ENCODE measurements around the gene DBR1. TPM values are rescaled to one million over a fixed set of nuclear protein-coding genes. Genes with fewer than 3 reads are reported as not detected.

Gene DBR1
- total RNA-seq, 4 donors from 2014 or later, result 10.3 to 15.8 (median 13.2) TPM

GRCh38 chr3:138119423-138119766, 55.3 kb downstream of the DBR1 start:
- TF ChIP-seq, protein P1, sequence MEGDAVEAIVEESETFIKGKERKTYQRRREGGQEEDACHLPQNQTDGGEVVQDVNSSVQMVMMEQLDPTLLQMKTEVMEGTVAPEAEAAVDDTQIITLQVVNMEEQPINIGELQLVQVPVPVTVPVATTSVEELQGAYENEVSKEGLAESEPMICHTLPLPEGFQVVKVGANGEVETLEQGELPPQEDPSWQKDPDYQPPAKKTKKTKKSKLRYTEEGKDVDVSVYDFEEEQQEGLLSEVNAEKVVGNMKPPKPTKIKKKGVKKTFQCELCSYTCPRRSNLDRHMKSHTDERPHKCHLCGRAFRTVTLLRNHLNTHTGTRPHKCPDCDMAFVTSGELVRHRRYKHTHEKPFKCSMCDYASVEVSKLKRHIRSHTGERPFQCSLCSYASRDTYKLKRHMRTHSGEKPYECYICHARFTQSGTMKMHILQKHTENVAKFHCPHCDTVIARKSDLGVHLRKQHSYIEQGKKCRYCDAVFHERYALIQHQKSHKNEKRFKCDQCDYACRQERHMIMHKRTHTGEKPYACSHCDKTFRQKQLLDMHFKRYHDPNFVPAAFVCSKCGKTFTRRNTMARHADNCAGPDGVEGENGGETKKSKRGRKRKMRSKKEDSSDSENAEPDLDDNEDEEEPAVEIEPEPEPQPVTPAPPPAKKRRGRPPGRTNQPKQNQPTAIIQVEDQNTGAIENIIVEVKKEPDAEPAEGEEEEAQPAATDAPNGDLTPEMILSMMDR (IDR thresholded peaks at IDR 0.05; ENCODE audit: low read depth), result no peak

DNA sequence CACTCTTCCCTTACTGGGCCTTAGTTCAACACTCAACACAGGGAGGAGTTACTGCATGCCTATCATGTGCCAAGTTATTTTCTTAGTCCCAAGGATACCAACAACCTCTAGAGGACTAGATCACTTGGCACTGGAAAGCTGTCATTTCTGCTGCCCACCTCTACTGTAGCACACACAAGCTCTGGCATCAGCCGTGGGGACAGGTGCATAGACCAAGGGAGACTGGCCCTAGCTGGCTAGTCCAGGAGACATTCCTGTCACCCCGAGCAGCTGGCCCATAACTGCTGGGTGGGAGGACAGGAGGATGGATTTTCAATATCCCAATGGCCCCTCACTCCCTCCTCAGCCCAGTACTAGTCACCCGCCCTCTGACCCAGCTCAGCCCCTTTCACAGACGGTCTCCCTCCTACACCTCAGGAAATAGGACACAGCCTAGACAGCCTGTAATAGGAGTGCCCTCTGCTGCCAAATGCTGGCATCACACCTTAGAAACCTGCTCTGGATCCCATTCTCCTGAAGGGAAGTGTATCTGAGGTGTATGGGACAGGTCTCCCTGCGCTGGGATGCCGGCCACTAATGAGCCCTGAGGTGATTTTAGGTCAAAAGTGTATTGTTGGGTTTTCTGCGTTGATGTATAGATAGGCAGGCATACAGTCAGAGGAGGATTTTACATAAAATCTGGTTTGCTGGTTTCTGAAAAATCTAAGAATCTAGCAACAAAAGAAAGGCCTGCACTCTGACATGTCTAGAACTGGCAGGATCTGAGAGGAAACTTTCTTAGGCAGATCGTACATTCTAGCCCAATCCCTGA, 55.9 kb downstream of the DBR1 start:
- TF ChIP-seq, protein P1 (IDR thresholded peaks at IDR 0.05; ENCODE audit: low read depth), result no peak

- TF ChIP-seq, protein P1 (IDR thresholded peaks at IDR 0.05; ENCODE audit: low read depth), result no peak
These were observed 59.4 kb downstream of the DBR1 start, which contains the start of gene DZIP1L for GRCh38 chr3:138114988-138115971. TSS of gene DZIP1L (minus strand) at chr3:138115608. CDS start at chr3:138103971, 11,637 bp downstream.

- TF ChIP-seq, protein P1 (IDR thresholded peaks at IDR 0.05; ENCODE audit: low read depth), result no peak
These were observed 60.2 kb downstream of the DBR1 start for GRCh38 chr3:138114431-138114918.

GRCh38 chr3:138113326-138113725, 61.4 kb downstream of the DBR1 start:
- TF ChIP-seq, protein P1 (IDR thresholded peaks at IDR 0.05; ENCODE audit: low read depth), result no peak

DNA sequence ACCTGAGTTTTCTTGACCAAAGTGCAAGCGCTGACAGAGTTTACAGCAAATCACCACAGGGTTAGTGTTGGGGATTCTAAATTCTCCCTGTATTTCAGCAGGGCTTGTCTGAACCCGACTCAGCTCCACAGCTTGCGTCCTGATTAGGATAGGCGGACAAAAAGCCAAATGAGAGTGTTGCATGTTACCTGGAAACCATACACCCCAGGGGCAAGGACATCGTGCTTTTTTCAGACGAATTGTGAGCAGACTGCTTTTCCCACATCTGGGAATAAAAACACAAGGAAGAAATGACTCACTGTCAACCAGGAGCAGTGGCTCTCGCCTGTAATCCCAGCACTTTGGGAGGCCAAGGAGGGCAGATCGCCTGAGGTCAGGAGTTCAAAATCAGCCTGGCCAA, 62.4 kb downstream of the DBR1 start:
- TF ChIP-seq, protein P1 (IDR thresholded peaks at IDR 0.05; ENCODE audit: low read depth), result no peak

Other genes starting within 250 kb of the DBR1 start
- gene CLDN18, start 164.8 kb downstream of the DBR1 start, total RNA-seq, result not detected
- gene DZIP1L, start 59.3 kb downstream of the DBR1 start, total RNA-seq, result 10 to 100 TPM; 11.9 to 33.3 (median 19.3) TPM
- gene A4GNT, start 42.5 kb downstream of the DBR1 start, total RNA-seq, result not detected
- gene ARMC8, start 12.4 kb upstream of the DBR1 start, total RNA-seq, result 100 to 1,000 TPM in 1 of 4 donors, 10 to 100 TPM in 3; 65.2 to 138 (median 77.1) TPM
- gene NME9, start 154.9 kb upstream of the DBR1 start, total RNA-seq, result under 1 TPM in 1 of 4 donors, not detected in 3; 0.66 TPM
- gene MRAS, start 173.7 kb upstream of the DBR1 start, total RNA-seq, result 100 to 1,000 TPM; 121 to 219 (median 148) TPM